H1 (cell line): ENCODE measurements around the gene EXT2. TPM values are rescaled to one million over a fixed set of nuclear protein-coding genes. Genes with fewer than 3 reads are reported as not detected.

ENCODE experiments used
- CTCF ChIA-PET: fragments of 300-600 bp; sonication (Branson Sonifier 250); formaldehyde crosslinking; loops from one replicate; lab custom pipeline; 2021; ENCODE audit not compliant: partially characterized antibody; lab: Charles Lee
- POLR2A ChIA-PET: fragments of 300-600 bp; sonication (Branson Sonifier 250); formaldehyde crosslinking; loops from one replicate; lab custom pipeline; 2021; ENCODE audit warnings: inconsistent platforms; ENCODE audit not compliant: partially characterized antibody; lab: Charles Lee
- DNase-seq, 2 experiments: peaks; one replicate each; pipeline versions ENCODE4 v3.0.0 to v3.0.0-alpha.2; 2010 to 2022; ENCODE audit warnings: low spot score in 2 of 2, low read depth in 1 of 2, mixed read lengths in 1 of 2
- FAIRE-seq: peaks from 2 replicates; lab custom pipeline; 2011; peaks lifted over from hg19 to GRCh38; lab: Jason Lieb, UNC
- H2AFZ ChIP-seq: 2 replicates; pipeline ENCODE4 v1.8.1; 2012; ENCODE audit warnings: low read length, inconsistent platforms
- H2AK5ac ChIP-seq: 2 replicates; pipeline ENCODE4 v1.6.1; 2013; ENCODE audit warnings: low read depth, low read length
- H2BK120ac ChIP-seq: replicated peaks from 2 replicates; pipeline ENCODE3; 2013; ENCODE audit warnings: low read depth, low read length, inconsistent platforms
- H2BK12ac ChIP-seq: 2 replicates; pipeline ENCODE4 v1.6.1; 2013; ENCODE audit warnings: low read depth, low read length
- H2BK15ac ChIP-seq: 2 replicates; pipeline ENCODE4 v1.6.1; 2013; ENCODE audit warnings: low read length
- H2BK20ac ChIP-seq: 2 replicates; pipeline ENCODE4 v1.6.1; 2013; ENCODE audit warnings: low read length
- H2BK5ac ChIP-seq: 2 replicates; pipeline ENCODE4 v1.6.1; 2013; ENCODE audit warnings: low read depth, low read length
- H3K14ac ChIP-seq: 2 replicates; pipeline ENCODE4 v1.6.1; 2013; ENCODE audit warnings: inconsistent platforms; ENCODE audit not compliant: insufficient read length
- H3K18ac ChIP-seq: 2 replicates; pipeline ENCODE4 v1.6.1; 2013; ENCODE audit warnings: low read length; ENCODE audit errors: extremely low read depth
- H3K23ac ChIP-seq: 2 replicates; pipeline ENCODE4 v1.6.1; 2013; ENCODE audit warnings: inconsistent platforms; ENCODE audit not compliant: insufficient read length
- H3K23me2 ChIP-seq: 2 replicates; pipeline ENCODE4 v1.6.1; 2013; ENCODE audit warnings: low read depth, low read length
- H3K27ac ChIP-seq: 2 replicates; pipeline ENCODE4 v1.6.1; 2011; ENCODE audit warnings: low read depth, low read length, inconsistent platforms
- H3K27me3 ChIP-seq, 4 experiments: replicated peaks in 1 of 4; 1 replicate in 1 of 4; 2 replicates in 3 of 4; pipeline versions ENCODE4 v1.6.1 to v1.8.1; 2011 to 2013; ENCODE audit warnings: low read length in 3 of 4, mild to moderate bottlenecking in 3 of 4, inconsistent platforms in 2 of 4, mixed read lengths in 2 of 4, moderate library complexity in 1 of 4; ENCODE audit not compliant: control insufficient read depth in 3 of 4, insufficient read depth in 3 of 4; ENCODE audit errors: extremely low read depth in 1 of 4
- H3K36me3 ChIP-seq, 4 experiments: 2 replicates each; pipeline versions ENCODE4 v1.6.1 to v1.8.1; 2011 to 2013; ENCODE audit warnings: mild to moderate bottlenecking in 4 of 4, low read length in 3 of 4, moderate library complexity in 2 of 4, control low read depth in 1 of 4, inconsistent platforms in 1 of 4; ENCODE audit not compliant: insufficient read depth in 4 of 4, control insufficient read depth in 2 of 4
- H3K4ac ChIP-seq: replicated peaks from 2 replicates; pipeline ENCODE3; 2013; ENCODE audit warnings: low read length, low read depth, mixed read lengths, inconsistent platforms; ENCODE audit not compliant: insufficient read length
- H3K4me1 ChIP-seq, 4 experiments: replicated peaks in 1 of 4; 1 replicate in 1 of 4; 2 replicates in 3 of 4; pipeline versions ENCODE4 v1.6.1 to v1.8.1; 2011 to 2013; ENCODE audit warnings: low read length in 3 of 4, inconsistent platforms in 2 of 4, mixed read lengths in 1 of 4; ENCODE audit not compliant: insufficient read depth in 4 of 4, control insufficient read depth in 3 of 4
- H3K4me2 ChIP-seq, 2 experiments: 2 replicates each; pipeline versions ENCODE4 v1.6.1 to v1.8.1; 2011 to 2013; ENCODE audit warnings: low read depth in 2 of 2, low read length in 2 of 2, control low read depth in 1 of 2, inconsistent platforms in 1 of 2, mild to moderate bottlenecking in 1 of 2; ENCODE audit not compliant: insufficient read depth in 1 of 2
- H3K4me3 ChIP-seq, 4 experiments: fragments of 200-600, 300-600 bp in 1 of 4; sonication (generic), shearing (Covaris generic), sonication (Bioruptor Twin) in 1 of 4; 2 replicates each; pipeline versions ENCODE4 v1.5.1 to v1.8.1; 2011 to 2016; ENCODE audit warnings: low read length in 4 of 4, low read depth in 3 of 4, control low read depth in 2 of 4, inconsistent platforms in 2 of 4, mild to moderate bottlenecking in 2 of 4, mixed read lengths in 1 of 4, moderate library complexity in 1 of 4; ENCODE audit not compliant: insufficient read depth in 2 of 4; ENCODE audit errors: extremely low read depth in 1 of 4
- H3K56ac ChIP-seq: replicated peaks from 2 replicates; pipeline ENCODE3; 2013; ENCODE audit warnings: low read depth, mild to moderate bottlenecking, mixed read lengths, low read length, inconsistent platforms; ENCODE audit not compliant: insufficient read length
- H3K79me1 ChIP-seq: 2 replicates; pipeline ENCODE4 v1.6.1; 2013; ENCODE audit warnings: low read depth, low read length, control low read depth
- H3K79me2 ChIP-seq, 2 experiments: 2 replicates each; pipeline versions ENCODE4 v1.6.1 to v1.8.1; 2012 to 2013; ENCODE audit warnings: low read length in 2 of 2, mild to moderate bottlenecking in 2 of 2, inconsistent platforms in 1 of 2; ENCODE audit not compliant: insufficient read depth in 2 of 2, control insufficient read depth in 1 of 2
- H3K9ac ChIP-seq, 4 experiments: replicated peaks in 1 of 4; 1 replicate in 1 of 4; 2 replicates in 3 of 4; pipeline versions ENCODE4 v1.6.1 to v1.8.1; 2011 to 2013; ENCODE audit warnings: low read depth in 3 of 4, low read length in 3 of 4, control low read depth in 2 of 4, mild to moderate bottlenecking in 2 of 4, moderate library complexity in 2 of 4, inconsistent platforms in 1 of 4; ENCODE audit errors: extremely low read depth in 1 of 4
- H3K9me3 ChIP-seq, 2 experiments: 2 replicates each; pipeline versions ENCODE4 v1.6.1 to v1.8.1; 2012 to 2013; ENCODE audit warnings: mild to moderate bottlenecking in 2 of 2, moderate library complexity in 2 of 2, control low read depth in 1 of 2, inconsistent platforms in 1 of 2, low read depth in 1 of 2, low read length in 1 of 2, mixed read lengths in 1 of 2; ENCODE audit not compliant: insufficient read depth in 2 of 2
- H4K20me1 ChIP-seq, 2 experiments: replicated peaks in 1 of 2; 2 replicates each; pipeline versions ENCODE3 to v1.8.1; 2011 to 2013; ENCODE audit warnings: inconsistent platforms in 2 of 2, low read length in 2 of 2, mild to moderate bottlenecking in 1 of 2; ENCODE audit not compliant: insufficient read depth in 2 of 2, control insufficient read depth in 1 of 2
- H4K5ac ChIP-seq: 2 replicates; pipeline ENCODE4 v1.6.1; 2013; ENCODE audit warnings: low read length, low read depth, mixed read lengths, inconsistent platforms; ENCODE audit not compliant: insufficient read length
- H4K8ac ChIP-seq: 2 replicates; pipeline ENCODE4 v1.8.0; 2013; ENCODE audit warnings: mild to moderate bottlenecking, moderate library complexity, low read length, inconsistent platforms; ENCODE audit not compliant: insufficient read depth; ENCODE audit errors: extremely low read depth
- H4K91ac ChIP-seq: replicated peaks from 2 replicates; pipeline ENCODE3; 2013; ENCODE audit warnings: low read length, mixed read lengths, inconsistent platforms; ENCODE audit not compliant: insufficient read length
- GTF2F1 ChIP-seq: IDR thresholded peaks from 2 replicates; pipeline ENCODE4 v1.6.1; 2012; ENCODE audit warnings: low read depth, low read length, improper control_type of control experiment, borderline replicate concordance
- HDAC2 ChIP-seq, 2 experiments: fragments of 300-600 bp in 1 of 2; sonication (generic) in 1 of 2; IDR thresholded peaks; 2 replicates each; pipeline ENCODE4 v1.6.1; 2011 to 2012; ENCODE audit warnings: low read depth in 2 of 2, low read length in 2 of 2, mild to moderate bottlenecking in 2 of 2, moderate library complexity in 2 of 2, borderline replicate concordance in 1 of 2, inconsistent platforms in 1 of 2
- JUND ChIP-seq: IDR thresholded peaks from 2 replicates; pipeline ENCODE4 v1.6.1; 2011; ENCODE audit warnings: mild to moderate bottlenecking, improper control_type of control experiment, low read length
- KDM4A ChIP-seq: IDR thresholded peaks from one replicate; pipeline ENCODE4 v1.7.1; 2012; ENCODE audit warnings: low read depth, mild to moderate bottlenecking, moderate library complexity, low read length, inconsistent platforms; ENCODE audit not compliant: severe bottlenecking
- PHF8 ChIP-seq: fragments of 200-600 bp; sonication (generic); conservative IDR thresholded peaks from 2 replicates; pipeline ENCODE4 v1.7.1; 2012; ENCODE audit warnings: low read depth, mild to moderate bottlenecking, inconsistent platforms, low read length, moderate library complexity
- POU5F1 ChIP-seq: IDR thresholded peaks from 2 replicates; pipeline ENCODE4 v1.6.1; 2011; ENCODE audit warnings: low read depth, mild to moderate bottlenecking, low read length, moderate library complexity
- SP1 ChIP-seq: IDR thresholded peaks from 2 replicates; pipeline ENCODE4 v1.6.1; 2011; ENCODE audit warnings: low read depth, low read length
- WGBS, 2 experiments: shearing (Covaris generic) in 1 of 2; methylation state at CpG; one replicate each; pipeline versions ENCODE4 v1.1.6 to v1.1.7; 2013 to 2015; ENCODE audit warnings: low lambda C conversion rate in 2 of 2, mixed read lengths in 2 of 2, inconsistent platforms in 1 of 2, low coverage in 1 of 2, missing lambda C conversion rate in 1 of 2; ENCODE audit not compliant: insufficient replicate concordance in 2 of 2, insufficient coverage in 1 of 2, insufficient read length in 1 of 2; ENCODE audit errors: extremely low coverage in 1 of 2, missing lambda C conversion rate in 1 of 2; 5-methylcytosine and 5-hydroxymethylcytosine counted together
- polyA plus RNA-seq, 7 experiments: library from polyadenylated mRNA; depleted of rRNA in 3 of 7; stranded (reverse) in 5 of 7; unstranded in 2 of 7; fragments of >200 nt in 5 of 7; fragments of 200-250 nt in 2 of 7; gene quantifications; 1 replicate in 5 of 7; 2 replicates in 1 of 7; 4 replicates in 1 of 7; pipeline versions ENCODE4 v1.2.1 to v1.2.3, GENCODE V29; 2011 to 2013; ENCODE audit warnings: missing spikeins in 2 of 7, mixed read lengths in 2 of 7
- total RNA-seq: library from RNA; stranded (reverse); fragmentation: NEBNext Ultra II Directional; extraction: Animal tissue kit (Norgen Biotek cat#: 25700); gene quantifications from 2 replicates; pipeline ENCODE4 v1.2.1, GENCODE V29; 2021

EXT2 gene
- total and polyA plus RNA-seq, 2 of the 8 experiments (the other 6 are each of a cell fraction or from before 2014, with no cell fraction given): 29.8 to 42.8 TPM

DNA sequence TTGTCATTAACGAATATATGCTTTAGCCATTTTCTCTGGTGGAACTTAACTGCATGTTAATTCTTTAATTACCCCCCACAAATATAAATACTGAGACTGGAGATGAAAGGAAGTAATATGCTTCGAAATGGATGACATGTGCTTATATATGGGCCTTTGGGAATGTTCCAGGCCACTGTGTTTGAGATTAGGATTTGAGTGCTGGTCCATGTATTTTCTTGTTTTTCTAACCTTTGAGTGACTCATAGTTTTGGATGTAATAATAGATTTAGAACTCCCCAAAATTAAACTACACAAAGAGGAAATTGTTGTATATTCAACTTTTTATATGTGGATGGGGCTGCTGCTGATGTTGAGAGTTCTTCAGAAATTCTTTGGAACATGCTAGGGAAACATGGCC lies 54.2 kb downstream of the EXT2 start:
- Histone ChIP-seq H3K4ac (no peak overlapping the region), H3K9me3 (no peaks in the 10 kb centered on the region), H3K4me3 (no peak overlapping the region), H2BK5ac (no peak overlapping the region), H3K79me1 (no peaks in the 10 kb centered on the region), H3K36me3 (peaks cover 0 to 2% (median 0%) of the 10 kb centered on the region in 4 experiments; a peak in 2 of 8 replicates), H3K56ac (no peak overlapping the region), H3K23ac (no peak overlapping the region), H3K27me3 (no peaks in the 10 kb centered on the region), H4K20me1 (no peaks in the 10 kb centered on the region), H3K79me2 (no peaks in the 10 kb centered on the region), H4K8ac (no peak overlapping the region), H3K4me2 (no peak overlapping the region), H3K27ac (no peak overlapping the region), H2AFZ (no peak overlapping the region), H3K4me1 (no peaks in the 10 kb centered on the region), H3K9ac (no peak overlapping the region), H3K23me2 (no peaks in the 10 kb centered on the region), H2BK12ac (no peak overlapping the region), H4K5ac (no peak overlapping the region), H2BK15ac (no peak overlapping the region), H2BK20ac (no peak overlapping the region), H3K18ac (no peak overlapping the region), H2AK5ac (no peak overlapping the region), H2BK120ac (no peak overlapping the region), H3K14ac (no peak overlapping the region), H4K91ac (no peak overlapping the region)
- TF ChIP-seq PHF8 (no peak), HDAC2 (IDR thresholded peaks at IDR 0.05; ENCODE audit: borderline replicate concordance in 1 of 2, low read depth in 2 of 2, low read length in 2 of 2) (no peak), GTF2F1 (no peak), JUND (no peak), SP1 (no peak), POU5F1 (no peak), KDM4A (no peak)
- ChIA-PET POLR2A (no interaction called here), CTCF (no interaction called here)
- FAIRE-seq (no peak), DNase-seq (no peak)
- 88% methylated on average over 2 of the region's 2 CpGs; no CpG with 5 or more reads in 1 of the 2 experiments for WGBS, 2 experiments
